Right ventricle myocardium superior (tissue), 1 donor: ENCODE results near the gene ZBTB11. TPM values are rescaled to one million over a fixed set of nuclear protein-coding genes. Genes with fewer than 3 reads are reported as not detected.
A peak's percentile ranks its signal among the peaks of the same experiment; 100 is the strongest.
"Not testable (repeated sequence)": the region's sequence is repeated elsewhere in the genome, so short reads cannot be mapped to it uniquely, and the experiment has no call there.

ENCODE experiments used
- ATAC-seq: fragments of 200-7000 bp; cut with Tn5 transposase; one replicate; pipeline ENCODE4 v1.9.1; 2020; ENCODE audit warnings: mild to moderate bottlenecking; ENCODE audit not compliant: poor library complexity
- DNase-seq: peaks from one replicate; pipeline ENCODE4 v3.0.0-alpha.2; 2020
- intact Hi-C: fragments of 100-400 bp; cut with DNase I; formaldehyde crosslinking; loops from one replicate; pipeline ENCODE4 v1.11.2; 2022
- total RNA-seq: library from RNA; stranded (reverse); fragmentation: NEBNext Ultra II Directional; extraction: Animal tissue kit (Norgen Biotek cat#: 25700); gene quantifications from one replicate; pipeline ENCODE4 v1.2.1, GENCODE V29; 2021
- donor health status: DM: no; HTN: yes; CAD: no; lungs with severe emphysema.

The ZBTB11 gene
- total RNA-seq, 1 donor from 2014 or later, result 9.8 TPM

DNA sequence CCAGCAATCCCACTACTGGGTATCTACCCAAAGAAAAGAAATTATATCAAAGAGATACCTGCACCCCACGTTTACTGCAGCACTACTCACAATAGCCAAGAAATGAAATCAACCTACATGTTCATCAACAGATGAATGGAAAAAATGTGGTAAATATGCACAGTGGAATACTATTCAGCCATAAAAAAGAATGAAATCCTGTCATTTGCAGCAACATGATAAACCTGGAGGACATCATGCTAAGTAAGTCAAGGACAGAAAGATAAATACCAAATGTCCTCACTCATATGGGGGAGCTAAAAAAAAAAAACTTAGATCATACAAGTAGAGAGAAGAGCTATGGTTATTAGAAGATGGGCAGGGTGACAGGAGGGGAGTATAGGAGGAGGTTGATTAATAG lies 9.1 kb downstream of the ZBTB11 start:
- ATAC-seq, result no peak
- intact Hi-C loops, result no loop called here
- no peak for DNase-seq

DNA sequence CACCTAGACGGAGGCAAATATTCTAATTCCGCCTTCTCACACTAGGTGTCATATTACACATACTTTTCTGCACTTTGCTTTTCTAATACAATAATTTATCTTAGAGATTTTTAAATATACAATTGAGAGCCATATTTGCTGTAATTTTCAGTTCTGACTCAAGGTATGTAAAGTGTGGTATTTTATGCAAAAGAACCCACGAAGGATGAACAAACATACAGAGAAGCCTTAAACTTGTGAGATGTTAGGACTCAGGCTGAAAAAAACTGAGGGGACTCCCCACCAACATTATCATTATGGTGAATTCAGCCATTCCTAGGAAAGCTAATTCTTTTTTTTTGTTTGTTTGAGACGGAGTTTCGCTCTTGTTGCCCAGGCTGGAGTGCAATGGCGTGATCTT lies 9.6 kb downstream of the ZBTB11 start:
- DNase-seq (no peak), ATAC-seq (no peak)
- intact Hi-C loops, result no loop called here

DNA sequence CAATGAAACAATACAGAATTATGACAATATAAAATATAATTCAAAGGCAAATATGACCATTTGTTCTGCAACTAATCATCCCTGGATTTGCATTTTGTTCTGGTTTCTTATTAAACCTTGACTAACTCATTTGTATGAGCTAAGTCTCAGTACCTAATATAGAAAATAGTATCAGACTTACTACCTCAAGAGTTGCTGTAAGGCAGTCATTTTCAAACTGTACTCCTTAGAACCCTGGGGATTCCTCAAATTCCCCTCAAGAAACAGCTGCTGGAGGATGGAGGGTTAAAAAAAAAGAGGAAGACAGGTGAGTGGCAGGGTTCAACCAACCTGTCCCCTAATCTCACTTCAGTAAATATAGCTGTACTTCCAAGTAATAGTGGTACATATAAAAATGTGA lies 11.1 kb downstream of the ZBTB11 start:
- no peak for DNase-seq
- no peak for ATAC-seq
- intact Hi-C loops, result no loop called here

DNA sequence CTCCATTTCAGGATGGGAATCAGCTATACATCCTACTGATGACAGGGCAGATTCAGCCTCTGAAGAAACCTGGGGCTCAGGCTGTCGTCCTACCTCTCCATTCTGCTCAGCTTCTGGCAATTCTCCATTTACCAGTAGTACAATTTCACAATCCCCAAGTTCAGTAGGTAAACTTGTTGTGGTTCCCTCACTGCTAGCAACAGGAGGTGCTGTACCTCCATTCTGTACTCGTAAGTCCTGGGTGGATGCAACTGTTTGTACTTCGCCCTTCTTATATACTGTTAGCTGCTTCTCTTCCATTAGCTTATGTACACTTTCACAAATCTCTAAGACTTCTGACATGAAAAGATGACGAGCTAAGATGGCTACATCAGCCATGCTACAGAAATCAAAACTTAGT lies 11.6 kb downstream of the ZBTB11 start:
- intact Hi-C loops, result no loop called here
- ATAC-seq (no peak), DNase-seq (no peak)

DNA sequence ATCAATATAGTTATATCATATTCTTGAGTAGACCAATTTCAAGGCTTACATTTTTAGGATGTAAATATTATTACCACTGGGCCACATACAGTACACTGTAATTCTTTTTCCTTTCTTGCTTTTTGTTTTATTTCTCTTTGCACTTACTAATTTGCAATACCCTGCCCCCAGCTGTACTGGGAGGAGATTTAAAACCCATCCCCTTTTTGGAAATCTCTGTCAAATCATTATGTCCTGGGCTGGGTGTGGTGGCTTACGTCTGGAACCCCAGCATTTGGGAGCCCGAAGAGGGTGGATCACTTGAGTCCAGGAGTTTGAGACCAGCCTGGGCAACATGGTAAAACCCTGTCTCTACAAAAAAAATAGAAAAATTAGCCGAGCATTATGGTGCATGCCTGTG lies 16.2 kb downstream of the ZBTB11 start:
- ATAC-seq (no peak), DNase-seq (no peak)
- intact Hi-C loops, result no loop called here

DNA sequence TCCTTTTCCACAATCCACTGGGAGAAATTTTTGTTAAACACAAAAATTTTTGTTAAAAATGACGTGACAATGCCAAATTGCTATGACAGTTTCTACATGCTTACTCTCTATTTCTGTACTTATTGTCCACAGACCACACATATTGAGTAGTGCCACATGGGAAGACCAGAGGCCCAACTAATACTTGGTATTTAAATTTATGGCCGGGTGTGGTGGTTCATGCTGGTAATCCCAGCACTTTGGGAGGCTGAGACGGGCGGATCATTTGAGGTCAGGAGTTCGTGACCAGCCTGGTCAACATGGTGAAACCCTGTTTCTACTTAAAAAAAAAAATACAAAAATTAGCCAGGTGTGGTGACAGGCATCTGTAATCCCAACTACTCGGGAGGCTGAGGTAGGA lies 20.3 kb downstream of the ZBTB11 start:
- ATAC-seq (no peak), DNase-seq (no peak)
- intact Hi-C loops, result no loop called here

DNA sequence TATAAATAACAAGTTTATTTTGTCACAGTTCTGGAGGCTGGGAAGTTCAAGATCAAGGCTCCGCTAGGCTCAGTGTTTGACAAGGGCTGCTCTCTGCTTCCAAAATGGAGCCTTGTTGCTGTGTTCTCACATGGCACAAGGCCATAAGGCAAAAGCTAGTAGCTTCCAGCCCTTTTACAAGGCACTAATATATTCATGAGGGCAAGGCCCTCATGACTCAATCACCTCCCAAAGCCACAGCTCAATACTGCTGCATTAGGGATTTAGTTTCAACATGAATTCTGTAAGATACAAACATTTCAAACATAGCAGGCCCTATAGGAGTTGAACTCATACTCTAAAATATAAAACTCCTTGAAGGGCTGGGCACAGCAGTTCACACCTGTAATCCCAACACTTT lies 30.2 kb downstream of the ZBTB11 start:
- ATAC-seq (no peak), DNase-seq (no peak)
- intact Hi-C loops, result no loop called here

DNA sequence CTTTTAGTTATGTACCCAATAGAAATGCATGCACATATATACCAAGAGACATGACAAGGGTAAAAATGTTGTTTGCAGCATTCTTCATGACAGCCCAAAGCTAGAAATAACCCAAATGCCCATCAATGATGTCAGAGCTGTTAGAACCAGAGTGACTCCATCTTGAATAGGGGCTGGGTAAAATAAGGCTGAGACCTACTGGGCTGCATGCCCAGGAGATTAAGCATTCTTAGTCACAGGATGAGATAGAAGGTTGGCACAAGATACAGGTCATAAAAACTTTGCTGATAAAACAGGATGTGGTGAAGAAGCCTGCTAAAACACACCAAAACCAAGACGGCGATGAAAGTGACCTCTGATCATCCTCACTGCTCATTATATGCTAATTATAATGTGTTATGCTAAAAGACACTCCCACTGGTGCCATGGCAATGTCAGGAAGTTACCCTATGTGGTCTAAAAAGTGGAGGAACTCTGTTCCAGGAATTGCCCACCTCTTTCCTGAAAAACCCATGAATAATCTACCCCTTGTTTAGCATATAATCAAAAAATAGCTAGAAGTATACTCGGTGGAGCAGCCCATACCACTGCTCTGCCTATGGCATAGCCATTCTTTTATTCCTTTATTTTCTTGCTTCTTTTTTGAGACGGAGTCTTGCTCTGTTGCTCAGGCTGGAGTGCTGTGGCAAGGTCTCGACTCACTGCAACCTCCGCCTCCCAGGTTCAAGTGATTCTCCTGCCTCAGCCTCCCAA lies 32.9 kb downstream of the ZBTB11 start:
- DNase-seq (no peak), ATAC-seq (no peak)
- intact Hi-C loops, result no loop called here

DNA sequence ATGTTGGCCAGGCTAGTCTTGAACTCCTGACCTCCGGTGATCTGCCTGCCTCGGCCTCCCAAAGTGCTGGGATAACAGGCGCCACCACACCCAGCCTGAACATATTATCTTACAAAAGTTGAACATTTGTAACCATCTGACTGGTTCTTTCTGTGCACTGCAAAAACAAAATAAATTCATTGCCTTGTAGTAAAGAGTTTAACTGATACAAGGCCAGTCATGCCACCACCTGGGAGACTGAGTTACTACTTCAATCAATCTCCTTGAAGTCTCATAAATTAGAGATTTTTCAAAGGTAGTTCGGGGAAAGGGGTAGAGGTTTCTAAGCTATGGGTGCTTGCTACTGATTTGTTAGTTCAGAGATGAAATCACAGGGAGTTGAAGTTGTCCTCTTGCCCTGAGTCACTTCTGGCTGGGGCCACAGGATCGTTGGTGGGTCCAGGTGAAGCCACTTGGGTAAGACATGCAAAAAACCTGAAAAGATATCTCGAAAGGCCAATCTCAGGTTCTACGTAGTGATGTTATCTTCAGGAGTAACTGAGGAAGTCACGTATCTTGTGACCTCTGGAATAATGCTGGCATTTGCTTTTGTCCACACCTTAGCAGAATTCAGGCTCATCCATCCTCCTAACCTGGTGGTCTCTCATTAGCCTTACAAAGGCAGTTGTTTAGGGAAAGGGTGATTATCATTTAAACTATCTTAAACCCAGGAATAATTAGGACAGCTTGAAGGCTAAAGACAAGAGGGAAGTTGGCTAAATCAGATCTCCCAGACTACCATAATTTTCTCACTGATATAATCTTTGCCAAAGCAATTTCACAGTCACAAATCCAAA lies 33.7 kb downstream of the ZBTB11 start:
- ATAC-seq, result no peak
- DNase-seq, result no peak
- intact Hi-C loops, result no loop called here

DNA sequence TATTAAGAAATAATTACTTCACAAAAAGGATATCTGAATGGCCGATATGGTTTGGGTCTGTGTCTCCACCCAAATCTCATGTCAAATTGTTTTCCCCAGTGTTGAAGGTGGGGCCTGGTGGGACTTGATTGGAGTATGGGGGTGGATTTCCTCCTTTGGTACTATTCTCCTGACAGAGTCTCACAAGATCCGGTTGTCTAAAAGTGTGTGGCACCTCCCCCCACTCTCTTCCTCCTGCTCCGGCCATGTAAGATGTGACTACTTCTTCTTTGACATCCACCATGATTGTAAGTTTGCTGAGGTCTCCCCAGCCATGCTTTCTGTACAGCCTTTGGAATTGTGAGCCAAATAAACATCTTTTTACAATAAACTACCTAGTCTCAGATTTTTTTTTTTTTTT lies 34.5 kb downstream of the ZBTB11 start:
- DNase-seq (no peak), ATAC-seq (no peak)
- intact Hi-C loops, result no loop called here

DNA sequence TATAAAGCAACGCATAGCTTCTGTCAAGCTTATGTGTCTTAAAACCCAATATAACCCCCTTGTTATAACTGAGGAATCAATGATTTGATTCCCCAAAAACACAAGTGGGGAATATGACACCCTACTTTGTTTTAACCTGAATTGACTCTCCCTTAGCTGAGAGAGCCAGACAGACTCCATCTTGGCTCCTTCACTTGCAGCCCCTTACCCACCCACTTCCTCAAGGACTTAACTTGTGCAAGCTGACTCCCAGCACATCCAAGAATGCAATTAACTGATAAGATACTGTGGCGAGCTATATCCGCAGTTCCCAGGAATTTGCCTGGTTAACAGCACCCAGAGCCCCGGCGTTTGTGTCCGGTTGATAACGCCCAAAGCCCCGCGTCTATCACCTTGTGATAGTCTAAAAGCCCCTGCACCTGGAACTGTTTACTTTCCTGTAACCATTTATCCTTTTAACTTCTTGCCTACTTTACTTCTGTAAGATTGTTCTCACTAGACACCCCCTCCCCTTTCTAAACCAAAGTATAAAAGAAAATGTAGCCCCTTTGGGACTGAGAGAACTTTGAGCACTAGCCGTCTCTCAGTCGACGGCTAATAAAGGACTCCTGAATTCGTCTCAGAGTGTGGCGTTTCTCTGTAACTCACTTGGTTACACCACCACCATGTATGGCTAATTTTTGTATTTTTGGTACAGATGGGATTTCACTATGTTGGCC lies 35.4 kb downstream of the ZBTB11 start:
- intact Hi-C loops, DNase-seq, ATAC-seq: not testable (repeated sequence)

DNA sequence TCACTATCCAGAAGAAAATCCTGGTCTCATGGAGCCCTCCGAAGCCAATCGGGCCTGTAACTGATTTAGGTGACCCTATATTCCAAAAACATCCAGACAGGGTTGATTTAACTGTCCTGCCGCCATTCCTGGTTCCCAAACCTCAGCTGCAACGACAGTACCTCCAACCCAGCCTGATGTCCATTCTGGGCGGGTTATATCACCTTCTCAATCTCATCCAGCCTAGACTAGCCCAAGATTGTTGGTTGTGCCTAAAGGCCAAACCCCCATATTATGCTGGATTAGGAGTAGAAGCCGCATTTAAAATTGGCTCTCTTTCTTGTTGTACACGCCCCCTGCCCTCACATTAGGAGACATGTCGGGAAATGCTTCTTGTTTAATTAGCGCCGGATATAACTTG lies 36.7 kb downstream of the ZBTB11 start:
- intact Hi-C loops, result no loop called here
- ATAC-seq (no peak), DNase-seq (no peak)

DNA sequence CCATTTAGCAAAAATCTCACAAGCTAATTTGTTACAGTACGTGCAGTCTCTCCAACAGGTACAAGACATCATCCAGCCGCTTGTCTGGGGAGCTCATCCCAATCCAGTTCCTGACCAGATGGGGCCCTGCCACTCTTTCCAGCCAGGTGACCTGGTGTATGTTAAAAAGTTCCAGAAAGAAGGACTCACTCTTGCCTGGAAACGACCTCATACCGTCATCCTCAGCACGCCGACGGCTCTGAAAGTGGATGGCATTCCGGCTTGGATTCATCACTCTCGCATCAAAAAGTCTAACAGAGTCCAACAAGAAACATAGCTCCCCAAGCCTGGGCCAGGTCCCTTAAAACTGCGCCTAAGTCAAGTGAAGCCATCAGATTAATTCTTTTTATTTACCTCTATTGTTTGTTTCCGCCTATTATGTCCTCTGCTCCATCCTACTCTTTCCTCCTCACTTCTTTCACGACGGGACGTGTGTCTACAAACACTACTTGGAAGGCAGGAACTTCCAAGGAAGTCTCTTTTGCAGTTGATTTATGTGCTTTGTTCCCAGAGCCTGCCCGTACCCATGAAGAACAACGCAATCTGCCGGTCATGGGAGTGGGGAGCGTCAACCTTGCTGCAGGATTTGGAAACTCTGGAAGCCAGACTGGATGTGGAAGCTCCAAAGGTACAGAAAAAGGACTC lies 37.5 kb downstream of the ZBTB11 start:
- DNase-seq (no peak), ATAC-seq (no peak)
- intact Hi-C loops, result no loop called here

DNA sequence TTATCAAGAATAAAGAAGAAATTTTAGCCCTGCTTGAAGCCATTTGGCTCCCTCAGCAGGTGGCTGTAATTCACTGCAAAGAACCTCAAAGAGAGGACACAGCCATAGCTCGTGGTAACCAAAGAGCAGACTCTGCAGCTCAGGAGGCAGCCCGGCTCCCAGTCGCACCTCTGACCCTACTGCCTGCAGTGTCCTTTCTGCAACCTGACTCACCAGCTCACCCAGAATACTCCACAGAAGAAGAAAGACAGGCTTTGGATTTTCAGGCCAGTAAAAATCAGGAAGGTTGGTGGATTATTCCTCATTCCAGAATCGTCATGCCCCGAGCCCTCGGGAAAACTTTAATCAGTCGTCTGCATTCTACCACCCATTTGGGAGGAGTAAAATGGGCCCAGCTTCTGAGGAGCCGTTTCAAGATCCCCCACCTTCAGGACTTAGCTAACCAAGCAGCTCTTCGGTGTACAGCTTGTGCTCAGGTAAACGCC lies 38.6 kb downstream of the ZBTB11 start:
- ATAC-seq, result no peak
- DNase-seq, result no peak
- intact Hi-C loops, result no loop called here

DNA sequence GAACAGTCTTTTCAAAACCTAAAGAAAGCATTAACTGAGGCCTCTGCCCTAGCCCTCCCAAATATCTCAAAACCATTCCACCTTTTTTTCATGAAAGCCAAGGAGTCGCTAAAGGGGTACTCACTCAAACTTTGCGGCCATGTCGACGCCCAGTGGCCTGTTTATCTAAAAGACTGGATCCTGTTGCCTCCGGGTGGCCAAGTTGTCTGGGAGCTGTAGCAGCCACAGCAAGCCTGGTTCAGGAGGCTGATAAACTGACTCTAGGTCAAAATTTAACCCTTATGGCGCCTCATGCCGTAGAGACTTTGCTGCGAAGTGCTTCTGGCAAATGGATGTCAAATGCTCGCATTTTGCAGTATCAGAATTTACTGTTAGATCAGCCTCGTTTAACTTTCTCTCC lies 39.5 kb downstream of the ZBTB11 start:
- no peak for DNase-seq
- no peak for ATAC-seq
- intact Hi-C loops, result no loop called here

DNA sequence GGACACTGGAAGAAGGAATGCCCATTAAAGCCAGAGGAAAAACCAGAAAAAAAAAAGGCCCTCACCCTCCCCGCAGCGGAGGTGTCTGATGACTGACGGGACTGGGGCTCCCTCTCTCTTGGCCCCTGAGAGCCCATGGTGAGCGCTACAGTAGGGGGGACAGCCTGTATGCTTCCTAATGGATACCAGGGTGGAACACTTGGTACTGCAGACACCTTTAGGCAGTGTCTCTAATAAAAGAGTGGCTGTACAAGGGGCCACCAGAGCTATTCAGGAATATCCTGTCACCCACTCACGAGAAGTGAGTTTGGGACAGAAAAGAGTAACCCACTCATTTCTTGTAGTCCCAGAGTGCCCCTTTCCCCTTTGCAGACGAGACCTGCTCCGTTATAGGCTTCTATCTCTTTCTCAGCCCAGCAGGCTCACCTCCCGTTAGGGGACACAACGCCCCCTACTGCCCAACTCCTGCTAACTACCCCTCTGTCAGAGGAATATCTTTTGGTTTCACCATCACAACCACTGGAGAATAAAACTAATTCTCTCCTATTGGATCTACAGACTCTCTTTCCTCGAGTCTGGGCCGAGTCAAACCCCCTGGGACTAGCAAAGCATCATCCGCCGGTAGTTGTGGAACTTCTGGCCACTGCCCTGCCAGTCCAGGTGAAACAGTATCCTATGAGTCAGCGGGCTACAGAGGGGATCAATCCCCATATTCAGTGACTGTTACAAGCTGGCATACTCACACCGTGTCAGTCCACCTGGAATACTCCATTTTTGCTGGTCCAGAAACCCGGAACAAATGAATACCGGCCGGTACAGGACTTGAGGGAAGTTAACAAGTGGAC lies 40.8 kb downstream of the ZBTB11 start:
- ATAC-seq, result peak; percentile 90
- intact Hi-C loops, result no loop called here
- peak; percentile 60 for DNase-seq

DNA sequence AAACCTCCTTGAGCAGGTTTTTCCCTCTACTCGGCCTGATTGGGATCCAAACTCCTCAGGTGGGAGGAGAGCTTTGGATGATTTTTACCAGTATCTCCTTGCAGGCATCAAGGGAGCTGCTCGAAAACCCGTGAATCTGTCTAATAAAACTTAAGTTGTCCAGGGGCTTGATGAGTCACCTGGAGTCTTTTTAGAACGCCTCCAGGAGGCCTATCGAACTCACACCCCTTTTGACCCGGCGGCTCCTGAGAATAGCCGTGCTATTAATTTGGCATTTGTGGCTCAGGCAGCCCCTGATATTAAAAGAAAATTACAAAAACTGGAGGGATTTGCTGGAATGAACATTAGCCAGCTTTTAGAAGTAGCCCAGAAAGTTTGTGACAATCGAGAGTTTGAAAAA lies 41.6 kb downstream of the ZBTB11 start:
- intact Hi-C loops, result no loop called here
- ATAC-seq (no peak), DNase-seq (no peak)

DNA sequence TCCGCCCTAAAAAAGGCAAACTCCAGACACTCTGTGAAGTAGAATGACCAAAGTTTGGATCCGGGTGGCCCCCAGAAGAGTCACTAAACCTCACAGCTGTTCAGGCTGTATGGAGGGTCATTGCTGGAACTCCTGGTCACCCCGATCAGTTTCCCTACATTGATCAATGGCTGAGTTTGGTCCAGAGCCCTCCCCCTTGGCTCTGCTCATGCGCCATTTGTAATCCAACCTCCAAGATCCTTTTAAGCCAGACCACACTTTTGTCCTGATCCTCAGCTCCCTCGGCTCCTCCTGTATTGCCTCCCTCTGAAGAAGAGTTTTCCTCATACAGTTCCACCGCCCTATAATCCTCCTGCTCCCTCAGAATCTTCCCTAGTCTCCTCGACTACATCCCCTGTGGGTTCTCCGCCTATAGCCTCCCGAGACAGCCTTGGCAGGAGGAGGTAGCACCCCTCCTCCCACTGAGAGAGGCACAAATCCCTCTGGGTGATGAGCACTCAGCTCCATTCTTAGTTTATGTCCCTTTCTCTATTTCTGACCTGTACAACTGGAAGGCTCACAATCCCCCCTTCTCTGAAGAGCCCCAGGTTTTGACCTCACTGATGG lies 42.2 kb downstream of the ZBTB11 start:
- intact Hi-C loops, result no loop called here
- DNase-seq (no peak), ATAC-seq (no peak)
